Hepatocyte (in vitro differentiated cells): Measurements from ENCODE around the gene MYO5C. TPM values are rescaled to one million over a fixed set of nuclear protein-coding genes. Genes with fewer than 3 reads are reported as not detected.

Source experiments
- DNase-seq: peaks from one replicate; pipeline ENCODE4 v3.0.0-alpha.2; 2016; ENCODE audit warnings: low spot score
- H2AFZ ChIP-seq: fragments of 200-600 bp; sonication (generic); 2 replicates; pipeline ENCODE4 v1.6.0; 2016; ENCODE audit warnings: antibody characterized with exemption, mild to moderate bottlenecking
- H3K27ac ChIP-seq: fragments of 200-600 bp; sonication (generic); 2 replicates; pipeline ENCODE4 v1.5.1; 2016; ENCODE audit warnings: mild to moderate bottlenecking
- H3K27me3 ChIP-seq: fragments of 200-600 bp; sonication (generic); 2 replicates; pipeline ENCODE4 v1.6.1; 2016
- H3K36me3 ChIP-seq: fragments of 200-600 bp; sonication (generic); replicated peaks from 2 replicates; pipeline ENCODE4 v1.5.1; 2016; ENCODE audit warnings: low read depth; ENCODE audit not compliant: insufficient read depth
- H3K4me1 ChIP-seq: fragments of 200-600 bp; sonication (generic); 2 replicates; pipeline ENCODE4 v1.5.1; 2016; ENCODE audit warnings: mild to moderate bottlenecking, moderate library complexity; ENCODE audit not compliant: insufficient read depth
- H3K4me2 ChIP-seq: fragments of 200-600 bp; sonication (generic); 2 replicates; pipeline ENCODE4 v1.6.0; 2016
- H3K4me3 ChIP-seq: fragments of 200-600 bp; sonication (generic); 2 replicates; pipeline ENCODE4 v1.5.1; 2016; ENCODE audit warnings: mild to moderate bottlenecking
- H3K79me2 ChIP-seq: fragments of 200-600 bp; sonication (generic); 2 replicates; pipeline ENCODE4 v1.6.0; 2017; ENCODE audit warnings: mild to moderate bottlenecking
- H3K9me2 ChIP-seq: fragments of 200-600 bp; sonication (generic); replicated peaks from 2 replicates; pipeline ENCODE4 v1.6.0; 2017; ENCODE audit warnings: mild to moderate bottlenecking; ENCODE audit not compliant: insufficient read depth
- H3K9me3 ChIP-seq: fragments of 200-600 bp; sonication (generic); 2 replicates; pipeline ENCODE4 v1.5.1; 2016; ENCODE audit warnings: low read depth, mild to moderate bottlenecking
- H4K20me1 ChIP-seq: fragments of 200-600 bp; sonication (generic); 2 replicates; pipeline ENCODE4 v1.6.0; 2016; ENCODE audit warnings: mild to moderate bottlenecking; ENCODE audit not compliant: insufficient read depth, poor library complexity, severe bottlenecking
- CTCF ChIP-seq: fragments of 200-600 bp; sonication (generic); IDR thresholded peaks from 2 replicates; pipeline ENCODE4 v1.5.1; 2016; ENCODE audit warnings: antibody characterized with exemption, mild to moderate bottlenecking; ENCODE audit not compliant: poor library complexity
- EZH2 ChIP-seq: fragments of 200-600 bp; sonication (generic); IDR thresholded peaks from 2 replicates; pipeline ENCODE4 v1.6.1; 2016; ENCODE audit warnings: antibody characterized with exemption, mild to moderate bottlenecking, borderline replicate concordance
- EZH2phosphoT487 ChIP-seq: fragments of 200-600 bp; sonication (generic); IDR thresholded peaks from one replicate; pipeline ENCODE4 v1.6.1; 2018; ENCODE audit warnings: antibody characterized with exemption, mild to moderate bottlenecking, low read depth, moderate library complexity; ENCODE audit not compliant: unreplicated experiment, severe bottlenecking
- WGBS: methylation state at CpG from one replicate; pipeline ENCODE4 v1.1.6; 2016; ENCODE audit warnings: low lambda C conversion rate; ENCODE audit errors: missing lambda C conversion rate; 5-methylcytosine and 5-hydroxymethylcytosine counted together
- polyA plus RNA-seq: library from polyadenylated mRNA; unstranded; fragments of >200 nt; fragmentation: Nextera tagmentation; extraction: Ambion mirVana; gene quantifications from 2 replicates; pipeline ENCODE4 v1.2.1, GENCODE V29; 2016
- total RNA-seq: library from RNA; depleted of rRNA; stranded (reverse); fragments of >200 nt; gene quantifications from 2 replicates; pipeline ENCODE4 v1.2.3, GENCODE V29; 2014

The MYO5C gene
- total and polyA plus RNA-seq, 2 experiments from 2014 or later = 10.2 to 18.2 TPM

DNA sequence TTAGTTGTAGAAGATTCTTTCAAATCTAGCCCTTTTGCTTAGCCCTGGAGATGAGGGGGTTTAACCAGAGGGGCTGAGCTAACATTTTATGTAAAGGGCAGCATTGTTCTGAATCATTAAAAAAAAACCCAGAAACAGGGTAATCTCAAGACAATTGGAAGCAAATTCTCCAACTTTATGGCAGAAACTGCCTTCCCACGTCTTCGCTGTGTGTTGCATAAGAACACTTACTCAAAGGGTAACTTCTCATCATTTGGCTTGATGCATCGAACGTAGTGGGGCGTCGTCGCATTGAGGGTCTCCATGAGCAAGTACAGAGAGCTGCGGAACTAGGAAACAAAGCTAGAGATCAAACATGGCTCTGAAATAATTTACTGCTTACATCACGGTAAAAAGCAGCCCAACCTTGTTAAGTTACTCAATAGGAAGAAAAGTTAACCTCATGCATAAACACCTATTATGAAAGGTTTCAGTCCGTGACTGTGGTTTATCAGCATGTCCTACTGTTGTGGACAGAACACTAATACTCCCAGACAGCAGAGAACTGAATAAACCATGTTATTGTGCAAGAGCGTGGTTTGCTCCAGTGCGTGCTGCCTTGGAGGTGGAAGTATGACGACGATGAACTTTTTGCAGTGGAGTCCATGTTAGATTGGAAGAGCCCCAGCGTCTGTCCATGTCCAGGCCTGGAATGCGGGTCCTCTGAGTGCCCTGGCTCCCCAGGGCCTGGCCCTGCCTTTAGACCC is 48.7 kb downstream of the MYO5C start:
- TF ChIP-seq EZH2phosphoT487 = no peak
- TF ChIP-seq CTCF = no peak
- no peak for TF ChIP-seq EZH2
- WGBS = 90% methylated on average over 16 of the region's 16 CpGs

DNA sequence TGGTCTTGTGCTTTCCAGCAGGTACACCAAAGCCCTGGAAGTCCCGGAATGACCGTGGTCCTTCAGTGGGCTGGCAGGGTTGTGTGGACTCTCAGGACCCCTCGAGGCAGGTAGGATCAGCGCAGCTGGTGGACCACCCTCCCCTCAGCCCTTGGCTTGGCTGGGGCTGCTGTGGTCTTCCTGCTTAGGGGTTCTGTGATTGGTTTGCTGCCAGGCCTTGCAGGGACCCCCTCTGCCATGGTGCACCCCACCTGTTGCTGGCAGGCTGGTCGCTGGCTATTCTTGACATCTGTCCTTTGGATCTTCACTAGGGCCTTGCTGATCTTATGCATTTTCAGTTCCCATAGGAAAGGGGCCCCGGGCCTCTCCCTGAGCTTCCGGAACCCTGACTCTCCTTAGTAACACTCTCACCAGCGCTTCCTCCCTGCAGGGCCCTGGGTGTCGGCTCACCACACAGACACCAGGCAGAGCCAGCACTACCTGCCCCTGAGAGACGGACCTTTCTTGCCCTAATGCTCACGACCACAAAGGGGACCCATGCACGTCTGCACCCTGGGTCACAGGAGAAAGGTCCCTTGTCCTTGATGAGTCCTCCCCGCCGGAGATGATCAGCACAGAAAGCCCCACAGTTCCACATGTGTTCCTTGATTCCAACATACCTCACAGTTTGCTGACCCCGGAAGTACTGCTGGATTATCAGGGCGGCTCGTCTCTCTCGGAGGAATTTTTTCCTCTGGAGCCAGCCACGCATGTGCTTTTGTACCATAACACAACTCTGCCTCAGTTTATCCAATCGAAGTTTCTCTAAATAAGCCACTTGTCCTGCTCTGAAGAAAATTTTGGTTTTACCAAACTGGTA is 51.7 kb downstream of the MYO5C start:
- Histone ChIP-seq H3K4me3 (no peak overlapping the region), H3K27ac (no peak overlapping the region), H3K36me3 (no peaks in the 10 kb centered on the region), H4K20me1 (no peaks in the 10 kb centered on the region), H3K9me2 (no peaks in the 10 kb centered on the region), H3K27me3 (no peaks in the 10 kb centered on the region), H3K79me2 (no peaks in the 10 kb centered on the region), H3K4me2 (no peak overlapping the region), H3K9me3 (no peaks in the 10 kb centered on the region), H3K4me1 (no peaks in the 10 kb centered on the region), H2AFZ (no peak overlapping the region)
- WGBS = 88% methylated on average over 20 of the region's 20 CpGs
- DNase-seq = no peak
- TF ChIP-seq EZH2 (no peak), EZH2phosphoT487 (no peak), CTCF (no peak)

More for the DNA sequence above, 48.7 kb downstream of the MYO5C start:
- Histone ChIP-seq H3K9me3 (no peaks in the 10 kb centered on the region), H3K36me3 (no peaks in the 10 kb centered on the region), H3K27me3 (no peaks in the 10 kb centered on the region), H3K79me2 (no peaks in the 10 kb centered on the region), H3K4me1 (no peaks in the 10 kb centered on the region), H3K27ac (peak overlapping the region; percentile 81), H3K4me2 (no peak overlapping the region), H2AFZ (no peak overlapping the region), H3K4me3 (no peak overlapping the region), H4K20me1 (no peaks in the 10 kb centered on the region), H3K9me2 (no peaks in the 10 kb centered on the region)
- peak; percentile 57 for DNase-seq

GRCh38 chr15:52243286-52243685 is 52.3 kb downstream of the MYO5C start:
- no peaks in the 10 kb centered on the region for H3K79me2 ChIP-seq
- TF ChIP-seq CTCF (no peak), EZH2phosphoT487 (no peak)
- H3K36me3 ChIP-seq = no peaks in the 10 kb centered on the region
- no peaks in the 10 kb centered on the region for H3K27me3 ChIP-seq
- H2AFZ ChIP-seq = no peak overlapping the region
- no peak overlapping the region for H3K27ac ChIP-seq
- H3K4me1 ChIP-seq = no peaks in the 10 kb centered on the region
- no peak overlapping the region for H3K4me2 ChIP-seq
- H4K20me1 ChIP-seq = no peaks in the 10 kb centered on the region
- H3K9me2 ChIP-seq = no peaks in the 10 kb centered on the region
- no peak for DNase-seq
- 98% methylated on average over 7 of the region's 7 CpGs for WGBS
- no peak overlapping the region for H3K4me3 ChIP-seq
- H3K9me3 ChIP-seq = no peaks in the 10 kb centered on the region
